ENCODE data around the gene RPIA. TPM values are rescaled to one million over a fixed set of nuclear protein-coding genes. Genes with fewer than 3 reads are reported as not detected.
"Not testable (repeated sequence)": the region's sequence is repeated elsewhere in the genome, so short reads cannot be mapped to it uniquely, and the experiment has no call there.

RPIA gene
- total and polyA plus RNA-seq, 5 donors: 9.1 to 15.4 (median 11.8) TPM

GRCh38 chr2:88757025-88757424 lies 65.6 kb downstream of the RPIA start:
- intact Hi-C loops (cut with DNase I): no loop called here
- 81% methylated on average over 8 of the region's 8 CpGs for WGBS
- no peak for ATAC-seq

GRCh38 chr2:88758702-88759101 lies 67.2 kb downstream of the RPIA start:
- H3K9me3 ChIP-seq (ENCODE audit: control insufficient read depth, low read length); intact Hi-C loops (cut with DNase I); H3K4me3 ChIP-seq (ENCODE audit: low read length); ATAC-seq; H3K27ac ChIP-seq (ENCODE audit: low read length); H3K27me3 ChIP-seq (ENCODE audit: control insufficient read depth, insufficient read depth); DNase-seq; H3K4me1 ChIP-seq (ENCODE audit: control insufficient read depth, insufficient read depth, low read length): not testable (repeated sequence)
- 84% methylated on average over 2 of the region's 2 CpGs for WGBS

More at GRCh38 chr2:88757025-88757424, 65.6 kb downstream of the RPIA start:
- H3K4me1 ChIP-seq (ENCODE audit: control insufficient read depth, insufficient read depth, low read length): no peaks in the 10 kb centered on the region
- H3K27me3 ChIP-seq (ENCODE audit: control insufficient read depth, insufficient read depth): no peaks in the 10 kb centered on the region
- no peaks in the 10 kb centered on the region for H3K9me3 ChIP-seq (ENCODE audit: control insufficient read depth, low read length)
- H3K27ac ChIP-seq (ENCODE audit: low read length): no peak overlapping the region
- H3K4me3 ChIP-seq (ENCODE audit: low read length): no peak overlapping the region
- no peak for DNase-seq

- no peak for ATAC-seq
- Histone ChIP-seq H3K4me3 (ENCODE audit: low read length) (no peak overlapping the region), H3K27ac (ENCODE audit: low read length) (no peak overlapping the region), H3K27me3 (ENCODE audit: control insufficient read depth, insufficient read depth) (no peaks in the 10 kb centered on the region), H3K9me3 (ENCODE audit: control insufficient read depth, low read length) (no peaks in the 10 kb centered on the region), H3K4me1 (ENCODE audit: control insufficient read depth, insufficient read depth, low read length) (no peaks in the 10 kb centered on the region)
- intact Hi-C loops (cut with DNase I): no loop called here
- DNase-seq: no peak
- 78% methylated on average over 2 of the region's 2 CpGs for WGBS
Measured at GRCh38 chr2:88760819-88761598, 69.5 kb downstream of the RPIA start.

- no peaks in the 10 kb centered on the region for H3K4me1 ChIP-seq (ENCODE audit: control insufficient read depth, insufficient read depth, low read length)
- DNase-seq: no peak
- no peak overlapping the region for H3K27ac ChIP-seq (ENCODE audit: low read length)
- WGBS: 84% methylated on average over 19 of the region's 19 CpGs
- no peak for ATAC-seq
- no peaks in the 10 kb centered on the region for H3K27me3 ChIP-seq (ENCODE audit: control insufficient read depth, insufficient read depth)
- no peak overlapping the region for H3K4me3 ChIP-seq (ENCODE audit: low read length)
- no peaks in the 10 kb centered on the region for H3K9me3 ChIP-seq (ENCODE audit: control insufficient read depth, low read length)
- intact Hi-C loops (cut with DNase I): no loop called here
Measured at GRCh38 chr2:88764141-88764849, 72.8 kb downstream of the RPIA start.

DNA sequence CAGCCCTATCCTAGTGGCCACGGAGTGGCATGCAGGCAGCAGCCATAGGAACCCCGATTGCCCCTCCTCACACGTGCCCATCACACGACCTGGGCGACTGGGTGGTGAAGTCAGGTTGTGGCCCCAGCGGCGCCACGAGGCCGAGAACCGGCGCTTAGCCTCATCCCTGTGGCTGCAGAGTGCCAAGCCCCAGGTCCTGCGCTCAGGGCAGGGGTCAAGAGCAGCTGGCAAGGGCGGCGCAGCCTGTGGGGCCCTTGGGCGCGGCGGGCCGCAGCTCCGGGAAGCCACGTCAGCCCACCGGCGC lies 73.3 kb downstream of the RPIA start:
- intact Hi-C loops (cut with DNase I): no loop called here
- no peak for DNase-seq
- WGBS: 15% methylated on average over 22 of the region's 22 CpGs
- Histone ChIP-seq H3K9me3 (ENCODE audit: control insufficient read depth, low read length) (no peaks in the 10 kb centered on the region), H3K27ac (ENCODE audit: low read length) (no peak overlapping the region), H3K4me3 (ENCODE audit: low read length) (peak overlapping the region; percentile 0), H3K27me3 (ENCODE audit: control insufficient read depth, insufficient read depth) (no peaks in the 10 kb centered on the region), H3K4me1 (ENCODE audit: control insufficient read depth, insufficient read depth, low read length) (no peaks in the 10 kb centered on the region)
- ATAC-seq: no peak

GRCh38 chr2:88765154-88765888 lies 73.8 kb downstream of the RPIA start:
- DNase-seq: peak in 2 of 3 donors; percentile 15 to 49
- WGBS: 2% methylated on average over 75 of the region's 75 CpGs
- H3K9me3 ChIP-seq (ENCODE audit: control insufficient read depth, low read length): no peaks in the 10 kb centered on the region
- no peaks in the 10 kb centered on the region for H3K27me3 ChIP-seq (ENCODE audit: control insufficient read depth, insufficient read depth)
- H3K4me3 ChIP-seq (ENCODE audit: low read length): peak overlapping the region; percentile 0
- no peaks in the 10 kb centered on the region for H3K4me1 ChIP-seq (ENCODE audit: control insufficient read depth, insufficient read depth, low read length)
- no peak overlapping the region for H3K27ac ChIP-seq (ENCODE audit: low read length)
- no peak for ATAC-seq
- intact Hi-C loops (cut with DNase I): no loop called here

- intact Hi-C loops (cut with DNase I); H3K27ac ChIP-seq (ENCODE audit: low read length); H3K9me3 ChIP-seq (ENCODE audit: control insufficient read depth, low read length); ATAC-seq; H3K27me3 ChIP-seq (ENCODE audit: control insufficient read depth, insufficient read depth); H3K4me1 ChIP-seq (ENCODE audit: control insufficient read depth, insufficient read depth, low read length): not testable (repeated sequence)
- peak in 1 of 3 donors; percentile 28 for DNase-seq
- peak overlapping the region; percentile 0 for H3K4me3 ChIP-seq (ENCODE audit: low read length)
- 29% methylated on average over 24 of the region's 24 CpGs for WGBS
Measured at GRCh38 chr2:88765889-88766481, 74.5 kb downstream of the RPIA start.

DNA sequence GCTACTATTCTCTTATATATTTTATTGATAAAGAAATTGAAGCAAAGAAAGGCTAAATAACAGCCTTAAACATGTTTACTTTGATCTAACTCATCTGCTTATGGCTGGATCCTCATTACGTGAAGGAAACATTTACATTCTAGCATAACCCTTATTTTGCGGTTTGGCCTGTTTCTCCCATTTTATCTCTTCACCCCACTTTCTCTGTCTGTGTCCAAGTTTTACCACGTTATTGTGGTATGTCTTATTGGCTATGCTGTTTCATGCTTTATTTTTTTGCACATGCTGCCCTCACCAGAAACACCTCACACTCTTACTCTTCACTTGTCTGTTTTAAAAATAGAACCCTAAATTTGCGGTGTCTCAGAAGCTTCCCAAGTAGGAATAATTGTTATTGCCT lies 78.5 kb downstream of the RPIA start:
- DNase-seq: no peak
- no peaks in the 10 kb centered on the region for H3K27me3 ChIP-seq (ENCODE audit: control insufficient read depth, insufficient read depth)
- intact Hi-C loops (cut with DNase I): no loop called here
- H3K27ac ChIP-seq (ENCODE audit: low read length): no peak overlapping the region
- no peaks in the 10 kb centered on the region for H3K9me3 ChIP-seq (ENCODE audit: control insufficient read depth, low read length)
- no peak for ATAC-seq
- no peaks in the 10 kb centered on the region for H3K4me1 ChIP-seq (ENCODE audit: control insufficient read depth, insufficient read depth, low read length)
- WGBS: 69% methylated on average over 4 of the region's 4 CpGs
- H3K4me3 ChIP-seq (ENCODE audit: low read length): no peak overlapping the region

- H3K4me3 ChIP-seq (ENCODE audit: low read length); H3K4me1 ChIP-seq (ENCODE audit: control insufficient read depth, insufficient read depth, low read length); DNase-seq; H3K9me3 ChIP-seq (ENCODE audit: control insufficient read depth, low read length); intact Hi-C loops (cut with DNase I); H3K27me3 ChIP-seq (ENCODE audit: control insufficient read depth, insufficient read depth); H3K27ac ChIP-seq (ENCODE audit: low read length): not testable (repeated sequence)
- WGBS: 60% methylated on average over 7 of the region's 7 CpGs
- peak; percentile 43 to 54 for ATAC-seq
Measured at GRCh38 chr2:88773233-88774028, 82.0 kb downstream of the RPIA start.

DNA sequence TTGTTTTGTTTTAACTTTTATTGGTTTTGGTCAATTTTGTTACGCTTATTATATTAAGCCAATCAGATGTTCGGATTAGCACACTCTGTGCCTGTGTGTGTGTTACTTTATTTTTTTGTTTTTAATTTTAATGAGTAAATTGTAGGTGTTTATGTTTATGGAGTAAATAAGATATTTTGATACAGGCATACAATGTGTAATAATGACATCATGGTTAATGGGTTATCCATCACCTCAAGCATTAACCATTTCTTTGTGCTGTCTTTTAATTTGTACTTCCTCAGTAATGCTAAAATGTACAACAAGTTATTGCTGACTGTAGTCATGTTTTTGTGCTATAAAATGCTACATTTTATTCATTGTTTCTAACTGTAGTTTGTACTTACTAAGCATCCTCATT lies 97.7 kb downstream of the RPIA start:
- H3K4me3 ChIP-seq (ENCODE audit: low read length); ATAC-seq; DNase-seq; H3K9me3 ChIP-seq (ENCODE audit: control insufficient read depth, low read length); intact Hi-C loops (cut with DNase I); H3K4me1 ChIP-seq (ENCODE audit: control insufficient read depth, insufficient read depth, low read length); H3K27me3 ChIP-seq (ENCODE audit: control insufficient read depth, insufficient read depth); H3K27ac ChIP-seq (ENCODE audit: low read length): not testable (repeated sequence)
- 94% methylated on average over 2 of the region's 2 CpGs for WGBS

Data from right cardiac atrium (tissue), 5 donors.